ENCODE results near the gene ZNF438. TPM values are rescaled to one million over a fixed set of nuclear protein-coding genes. Genes with fewer than 3 reads are reported as not detected.

ZNF438 gene
- total and polyA plus RNA-seq, 2 of the 4 experiments (the other 2 are of a cell fraction) = 1.8 to 2.9 TPM

DNA sequence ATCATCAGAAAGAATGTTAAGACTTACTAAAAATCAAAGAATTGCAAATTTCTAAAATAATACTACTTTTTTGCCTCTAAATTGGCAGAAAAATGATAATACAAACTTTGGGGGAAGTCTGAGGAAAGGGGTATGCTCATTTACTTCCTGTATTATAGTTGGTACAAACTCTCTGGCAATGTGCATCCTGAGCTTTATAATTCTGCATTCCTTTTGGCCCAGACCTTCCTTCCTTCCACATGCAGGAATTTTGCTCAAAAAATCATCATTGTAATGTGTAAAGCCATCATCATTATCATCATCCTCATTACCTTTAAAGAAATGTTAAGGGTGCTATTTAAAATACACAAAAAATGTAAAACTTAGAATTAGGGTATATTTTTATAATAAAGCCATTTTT is 148.5 kb downstream of the ZNF438 start:
- BruUV-seq (replicated peaks) = no TSS peak
- Histone ChIP-seq H3K36me3 (ENCODE audit: control insufficient read depth, insufficient read depth, low read length) (no peaks in the 10 kb centered on the region), H3K9me1 (ENCODE audit: insufficient read depth, low read length) (no peaks in the 10 kb centered on the region), H3K4ac (ENCODE audit: low read depth, low read length) (no peak overlapping the region), H3K27me3 (ENCODE audit: control insufficient read depth, insufficient read depth, low read length) (no peaks in the 10 kb centered on the region), H3K4me2 (ENCODE audit: low read depth, low read length) (no peak overlapping the region), H3K4me3 (ENCODE audit: insufficient read depth, low read depth, low read length) (no peak overlapping the region), H4K8ac (ENCODE audit: low read depth in 2 of 2, low read length in 2 of 2) (no peak overlapping the region), H3K27ac (ENCODE audit: insufficient read depth, low read length) (no peak overlapping the region), H4K5ac (ENCODE audit: low read depth, low read length) (no peak overlapping the region), H3K9ac (ENCODE audit: low read depth, low read length) (no peak overlapping the region), H3K79me1 (ENCODE audit: low read depth in 1 of 2, low read length in 2 of 2) (0 out of 4 replicates have a peak, but pooled peaks cover 0 to 3% of the 10 kb centered on the region in 2 experiments), H3K9me3 (ENCODE audit: control insufficient read depth, insufficient read depth, low read length) (no peaks in the 10 kb centered on the region), H2BK5ac (ENCODE audit: low read depth, low read length, poor library complexity, severe bottlenecking) (no peak overlapping the region), H2BK15ac (ENCODE audit: low read depth, low read length) (no peak overlapping the region), H2BK20ac (ENCODE audit: low read depth, low read length) (no peak overlapping the region), H4K91ac (ENCODE audit: insufficient read depth, low read depth, low read length) (no peak overlapping the region), H2BK120ac (ENCODE audit: low read depth, low read length) (no peak overlapping the region), H3K18ac (ENCODE audit: low read depth, low read length) (no peak overlapping the region), H2AFZ (replicated peaks; ENCODE audit: low read length, poor library complexity) (no peak overlapping the region), H3K4me1 (ENCODE audit: control insufficient read depth, insufficient read depth, low read length) (peaks cover 1% of the 10 kb centered on the region; the same call in 1 of the 2 replicates), H3K23ac (ENCODE audit: low read depth, low read length) (0 out of 2 replicates have a peak overlapping the region, but pooled peaks have one; percentile 7), H4K20me1 (ENCODE audit: insufficient read depth, low read length) (no peaks in the 10 kb centered on the region), H3K56ac (ENCODE audit: extremely low read depth, insufficient read depth, low read length) (no peak overlapping the region), H3K14ac (replicated peaks; ENCODE audit: low read depth, low read length) (0 out of 2 replicates have a peak overlapping the region, but pooled peaks have one; percentile 52), H2AK5ac (ENCODE audit: low read depth, low read length) (no peak overlapping the region), H2AK9ac (replicated peaks; ENCODE audit: low read depth, low read length, poor library complexity) (no peak overlapping the region)
- intact Hi-C loops (cut with micrococcal nuclease) = no loop called here
- in situ Hi-C loops (cut with MboI; ENCODE audit: low sequenced_read_pairs) = no loop called here
- TF ChIP-seq CEBPB (IDR thresholded peaks at IDR 0.05; ENCODE audit: low read depth, low read length) = no peak
- TF ChIP-seq POLR2A (IDR thresholded peaks at IDR 0.05; ENCODE audit: low read depth, low read length) = no peak
- TF ChIP-seq MAFK (IDR thresholded peaks at IDR 0.05; ENCODE audit: low read depth, low read length) = no peak
- ChIA-PET POLR2A (ENCODE audit: unreplicated experiment) (no interaction called here), CTCF (interaction anchor here (1.5 kb wide), 1 partner anchor 9 kb away, joined by 4 read pairs; no protein-coding TSS in a partner anchor)
- no peak for DNase-seq
- no peak for ATAC-seq (ENCODE audit: low read depth)
- dilution Hi-C loops (cut with HindIII; ENCODE audit: low sequenced_read_pairs, unreplicated experiment) = no loop called here
